HT-29 (cell line): Measurements from ENCODE around the gene CDH9. TPM values are rescaled to one million over a fixed set of nuclear protein-coding genes. Genes with fewer than 3 reads are reported as not detected.
"Not testable (repeated sequence)": the region's sequence is repeated elsewhere in the genome, so short reads cannot be mapped to it uniquely, and the experiment has no call there.

Experiments
- DNase-seq: peaks from one replicate; pipeline ENCODE4 v3.0.0-alpha.2; 2015; ENCODE audit warnings: low spot score
- total RNA-seq: library from RNA; depleted of rRNA; stranded (reverse); fragments of >200 nt; shearing (Covaris generic); gene quantifications from 2 replicates; pipeline ENCODE4 v1.2.3, GENCODE V29; 2014

CDH9 gene
- total RNA-seq, 1 experiment from 2014 or later: not detected

GRCh38 chr5:26955161-26955560 is 83.2 kb downstream of the CDH9 start:
- no peak for DNase-seq

GRCh38 chr5:26948921-26949320 is 89.5 kb downstream of the CDH9 start:
- no peak for DNase-seq

GRCh38 chr5:26945901-26946300 is 92.5 kb downstream of the CDH9 start:
- DNase-seq: no peak

GRCh38 chr5:26942481-26942880 is 95.9 kb downstream of the CDH9 start:
- DNase-seq: no peak

- no peak for DNase-seq
These were observed 97.4 kb downstream of the CDH9 start for GRCh38 chr5:26940994-26941393.

- DNase-seq: no peak
These were observed 106.1 kb downstream of the CDH9 start for GRCh38 chr5:26932238-26932637.

GRCh38 chr5:26921439-26921838 is 116.9 kb downstream of the CDH9 start:
- DNase-seq: no peak

- no peak for DNase-seq
These were observed 134.9 kb downstream of the CDH9 start for GRCh38 chr5:26903469-26903868.

GRCh38 chr5:26894719-26895263 is 143.6 kb downstream of the CDH9 start:
- no peak for DNase-seq

- no peak for DNase-seq
These were observed 145.3 kb downstream of the CDH9 start for GRCh38 chr5:26893078-26893477.

GRCh38 chr5:26889815-26890214 is 148.6 kb downstream of the CDH9 start:
- DNase-seq: no peak

- DNase-seq: no peak
These were observed 153.9 kb downstream of the CDH9 start for GRCh38 chr5:26884481-26884880.

GRCh38 chr5:26883375-26883774 is 155.0 kb downstream of the CDH9 start:
- no peak for DNase-seq

- no peak for DNase-seq
These were observed 156.5 kb downstream of the CDH9 start for GRCh38 chr5:26881901-26882300.

- DNase-seq: no peak
These were observed 161.2 kb downstream of the CDH9 start for GRCh38 chr5:26877154-26877553.

GRCh38 chr5:26872337-26872736 is 166.0 kb downstream of the CDH9 start:
- no peak for DNase-seq

GRCh38 chr5:26869781-26870180 is 168.6 kb downstream of the CDH9 start:
- DNase-seq: no peak

GRCh38 chr5:26868504-26868903 is 169.9 kb downstream of the CDH9 start:
- DNase-seq: no peak

GRCh38 chr5:26864061-26864460 is 174.3 kb downstream of the CDH9 start:
- DNase-seq: no peak

GRCh38 chr5:26856238-26856637 is 182.1 kb downstream of the CDH9 start:
- no peak for DNase-seq

- DNase-seq: not testable (repeated sequence)
These were observed 185.9 kb downstream of the CDH9 start for GRCh38 chr5:26852450-26852849.

GRCh38 chr5:26847041-26847736 is 191.2 kb downstream of the CDH9 start:
- DNase-seq: peak; percentile 83

- no peak for DNase-seq
These were observed 194.7 kb downstream of the CDH9 start for GRCh38 chr5:26843677-26844076.

- no peak for DNase-seq
These were observed 204.8 kb downstream of the CDH9 start for GRCh38 chr5:26833596-26833995.
